OCI-LY3 (cell line): ENCODE results near the gene CAMTA1.

Source experiments
- CTCF ChIP-seq: fragments of 200-600, 300-600 bp; sonication (generic); IDR thresholded peaks from 2 replicates; pipeline ENCODE4 v1.5.1; 2014; ENCODE audit warnings: antibody characterized with exemption, low read length, low read depth
- EZH2phosphoT487 ChIP-seq: fragments of 200-600 bp; shearing (Covaris generic); IDR thresholded peaks from 2 replicates; pipeline ENCODE4 v1.6.1; 2018; ENCODE audit warnings: antibody characterized with exemption, mixed run types, low read depth

GRCh38 chr1:7630378-7630777 lies 845.1 kb downstream of the CAMTA1 start:
- no peak for TF ChIP-seq CTCF
- TF ChIP-seq EZH2phosphoT487: no peak
